ENCODE measurements around the gene SLC39A6.
"Not testable (repeated sequence)": the region's sequence is repeated elsewhere in the genome, so short reads cannot be mapped to it uniquely, and the experiment has no call there.

SLC39A6 gene

DNA sequence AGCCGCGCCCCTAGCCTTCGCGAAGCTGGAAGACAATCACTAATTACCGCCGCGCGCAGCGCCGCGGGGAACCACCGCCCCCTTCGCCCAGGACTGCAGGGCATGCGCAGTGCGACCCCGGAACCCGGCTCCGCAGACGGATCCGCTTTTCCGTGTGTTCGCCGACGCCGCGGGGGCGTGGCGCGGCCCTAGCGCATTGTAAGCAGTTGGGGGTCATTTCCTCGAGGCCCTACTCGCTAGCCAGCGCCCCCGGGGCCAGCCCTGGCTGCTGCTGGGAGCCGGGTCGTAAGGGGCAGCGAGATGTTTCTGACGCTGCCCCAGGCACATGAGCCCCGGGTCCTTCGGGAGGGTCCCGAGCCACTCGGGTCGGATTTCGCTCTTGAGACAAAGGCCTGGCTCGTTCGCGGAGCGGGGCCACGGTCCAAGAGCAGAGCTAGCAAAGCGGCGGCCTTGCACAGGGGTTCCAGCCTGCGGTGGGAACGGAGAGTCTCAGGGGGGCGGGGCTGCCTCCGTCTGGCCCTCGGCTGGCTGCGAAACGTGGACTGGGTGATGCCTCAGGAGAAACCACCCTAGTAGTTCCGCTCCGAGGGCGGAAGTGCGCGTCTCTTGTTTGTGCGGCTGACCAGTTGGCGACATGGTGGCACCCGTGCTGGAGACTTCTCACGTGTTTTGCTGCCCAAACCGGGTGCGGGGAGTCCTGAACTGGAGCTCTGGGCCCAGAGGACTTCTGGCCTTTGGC is at the start of gene SLC39A6, which contains the start of gene ELP2:
Gene SLC39A6, minus strand, starts transcription at position 41 of the 739 bp plus-strand sequence. CDS start 2,333 bp downstream, outside the sequence.
Gene ELP2, plus strand, starts transcription at position 600 of the 739 bp plus-strand sequence. Its CDS starts 35 bp downstream, at position 635.
- peak; percentile 72 to 83 for DNase-seq

GRCh38 chr18:36177913-36178312 is 48.8 kb upstream of the SLC39A6 start:
- no peak for DNase-seq

DNA sequence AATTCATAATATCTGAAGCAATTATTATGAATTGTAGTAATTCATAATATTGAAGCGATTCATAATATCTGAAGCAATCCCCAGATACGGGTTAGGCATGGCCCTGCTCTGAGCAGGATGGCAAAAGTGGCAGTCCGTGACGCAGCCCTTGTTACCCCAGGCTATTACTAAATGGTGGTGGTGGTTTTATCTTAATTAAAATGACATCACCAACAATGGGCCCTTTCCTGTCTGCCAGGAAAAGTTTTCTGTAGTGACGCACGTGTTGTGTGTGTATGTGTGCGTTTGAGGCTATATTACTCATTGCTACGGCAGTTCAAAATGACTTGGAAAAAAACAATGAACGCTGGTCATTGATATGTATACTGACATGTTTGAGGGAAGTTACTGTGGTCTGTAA is 47.6 kb upstream of the SLC39A6 start:
- no peak for DNase-seq

DNA sequence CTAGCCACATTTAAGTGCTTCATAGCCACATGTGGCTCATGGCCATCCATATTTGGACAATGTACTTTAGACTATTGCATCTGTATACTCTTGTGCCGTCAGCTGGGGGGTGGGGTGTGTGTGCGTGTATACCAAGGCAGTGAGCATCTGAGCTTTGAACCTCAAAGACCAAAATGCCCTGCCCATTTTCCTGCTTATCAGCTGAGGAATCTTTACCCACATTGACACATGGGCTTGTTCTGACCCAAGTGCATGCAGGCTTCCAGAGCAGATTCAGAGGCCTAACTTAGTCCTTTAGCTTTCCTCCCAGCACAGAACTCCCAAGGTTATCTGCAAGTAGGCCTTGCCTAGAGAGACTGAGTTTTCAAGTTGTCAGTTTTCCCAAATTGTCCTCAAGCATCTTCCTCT is 47.0 kb upstream of the SLC39A6 start:
- no peak for DNase-seq

DNA sequence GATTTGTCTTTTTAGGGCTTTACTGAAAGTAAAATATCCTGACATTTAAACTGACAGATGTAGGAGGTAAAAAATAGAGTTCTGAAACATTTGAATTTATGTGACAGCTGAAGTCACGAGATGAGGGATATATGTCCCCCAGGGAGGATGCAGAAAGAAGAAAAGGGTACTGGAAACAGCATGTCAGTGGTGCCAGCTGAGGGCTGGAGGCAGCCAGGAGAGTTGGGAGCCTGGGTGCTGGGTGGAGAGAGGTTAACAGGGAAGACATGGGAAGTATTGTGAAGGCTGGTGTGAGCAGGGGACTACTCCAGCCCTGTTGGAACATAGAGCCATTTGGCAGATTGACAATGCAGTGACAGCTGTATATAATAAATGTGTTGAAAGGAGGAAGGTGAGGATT is 46.3 kb upstream of the SLC39A6 start:
- no peak for DNase-seq

DNA sequence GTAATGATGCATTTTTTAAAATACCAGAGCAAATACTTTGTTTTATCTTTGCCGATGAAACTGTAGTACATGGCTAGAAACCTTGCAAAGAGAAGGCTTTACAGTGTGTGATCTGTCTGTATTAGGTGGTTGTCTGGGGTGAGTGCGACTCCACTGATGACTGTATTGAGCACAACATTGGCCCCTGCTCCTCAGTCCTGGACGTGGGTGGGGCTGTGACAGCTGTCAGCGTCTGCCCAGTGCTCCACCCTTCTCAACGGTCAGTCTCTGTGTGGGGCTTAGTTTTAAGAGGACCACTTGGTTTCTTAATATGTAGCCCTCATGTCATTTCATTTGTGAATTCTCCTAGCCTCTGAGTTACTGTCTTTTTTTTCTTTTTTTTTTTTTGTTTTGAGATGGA is 40.8 kb upstream of the SLC39A6 start:
- no peak for DNase-seq

- not testable (repeated sequence) for DNase-seq
These were observed 39.2 kb upstream of the SLC39A6 start for GRCh38 chr18:36168296-36168695.

GRCh38 chr18:36167692-36168218 is 38.6 kb upstream of the SLC39A6 start:
- no peak for DNase-seq

DNA sequence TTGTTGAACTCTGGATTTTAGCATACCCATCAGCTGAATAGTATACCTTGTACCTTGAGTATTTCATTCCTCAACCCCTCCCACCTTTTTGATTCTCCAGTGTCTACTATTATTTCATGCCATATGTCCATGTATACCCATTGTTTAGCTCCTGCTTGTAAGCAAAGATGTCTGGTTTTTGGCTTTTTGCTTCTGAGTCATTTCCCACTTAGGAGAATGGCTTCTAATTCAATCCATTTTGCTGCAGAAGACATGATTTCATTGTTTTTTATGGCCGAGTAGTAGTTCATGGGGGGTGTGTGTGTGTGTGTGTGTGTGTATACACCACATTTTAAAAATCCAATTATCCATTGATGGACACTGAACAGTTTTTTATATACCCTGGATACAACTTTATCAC is 33.8 kb upstream of the SLC39A6 start:
- no peak for DNase-seq

- no peak for DNase-seq
These were observed 31.8 kb upstream of the SLC39A6 start for GRCh38 chr18:36160959-36161371.

DNA sequence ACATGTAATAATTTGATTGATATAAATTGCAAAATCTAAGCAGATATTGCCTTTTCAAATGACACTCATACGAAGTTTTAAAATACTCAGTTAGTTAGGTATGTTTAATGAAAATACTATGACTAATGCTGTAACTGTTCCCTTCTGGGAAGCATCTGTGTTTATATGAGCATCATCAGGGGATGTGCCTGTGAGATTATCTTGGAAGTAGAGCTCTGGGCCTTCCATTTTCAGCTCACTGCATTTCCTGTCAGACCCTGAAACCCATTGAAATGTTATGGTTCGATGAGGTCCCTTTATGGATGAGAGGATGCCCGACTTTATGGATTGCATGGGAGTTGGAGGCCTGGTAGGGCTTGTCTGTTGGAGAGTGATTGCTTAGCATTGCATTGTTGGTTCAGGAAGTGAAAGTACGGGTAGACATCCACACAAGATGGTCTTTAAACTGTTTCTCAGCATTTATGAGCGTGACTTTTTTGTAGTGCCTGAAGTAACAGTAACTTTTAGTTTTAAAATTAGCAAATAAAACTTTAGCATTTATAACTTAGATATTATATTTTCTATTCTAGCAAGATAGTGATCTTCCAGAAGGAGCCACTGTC is 29.2 kb upstream of the SLC39A6 start:
- DNase-seq, result no peak

DNA sequence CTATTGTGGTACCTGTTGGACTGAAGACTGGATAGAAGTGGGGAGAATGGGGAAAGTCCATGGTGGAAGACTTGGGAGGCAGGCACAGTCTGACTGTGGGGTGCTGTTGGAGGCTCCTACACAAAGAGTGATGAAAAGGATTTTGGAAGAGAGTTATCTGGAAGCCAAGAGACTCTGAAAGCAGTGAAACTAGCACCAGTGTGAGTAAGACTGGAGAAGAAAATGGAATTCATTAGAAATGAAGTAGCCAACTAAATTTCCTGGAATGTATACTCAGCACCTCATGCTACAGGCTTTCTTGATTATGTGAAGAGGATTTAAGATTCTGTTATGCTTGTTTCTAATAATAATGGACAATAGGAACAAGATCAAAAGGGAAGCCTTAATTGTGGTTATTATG is 28.3 kb upstream of the SLC39A6 start:
- no peak for DNase-seq

- DNase-seq, result no peak
These were observed 27.0 kb upstream of the SLC39A6 start for GRCh38 chr18:36155851-36156757.

DNA sequence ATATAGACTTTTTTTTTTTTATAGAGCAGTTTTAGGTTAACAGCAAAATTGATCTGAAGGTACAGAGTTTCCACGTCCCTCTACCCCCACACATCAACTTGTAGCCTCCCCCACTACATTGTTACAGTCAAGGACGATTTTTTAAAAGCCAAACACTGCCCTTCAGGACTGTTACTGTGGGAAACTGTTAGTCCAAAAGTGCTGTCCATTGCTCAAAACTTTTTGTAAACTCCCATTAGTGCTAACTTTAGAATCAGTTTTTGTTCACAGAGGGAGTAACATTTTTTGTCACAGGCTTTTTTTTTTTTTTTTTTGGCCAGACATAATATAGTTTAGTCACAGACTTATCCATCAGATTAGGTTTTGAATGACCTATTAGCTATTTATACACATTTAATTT is 24.6 kb upstream of the SLC39A6 start:
- DNase-seq, result no peak

- DNase-seq, result no peak
These were observed 24.1 kb upstream of the SLC39A6 start for GRCh38 chr18:36153203-36153602.

DNA sequence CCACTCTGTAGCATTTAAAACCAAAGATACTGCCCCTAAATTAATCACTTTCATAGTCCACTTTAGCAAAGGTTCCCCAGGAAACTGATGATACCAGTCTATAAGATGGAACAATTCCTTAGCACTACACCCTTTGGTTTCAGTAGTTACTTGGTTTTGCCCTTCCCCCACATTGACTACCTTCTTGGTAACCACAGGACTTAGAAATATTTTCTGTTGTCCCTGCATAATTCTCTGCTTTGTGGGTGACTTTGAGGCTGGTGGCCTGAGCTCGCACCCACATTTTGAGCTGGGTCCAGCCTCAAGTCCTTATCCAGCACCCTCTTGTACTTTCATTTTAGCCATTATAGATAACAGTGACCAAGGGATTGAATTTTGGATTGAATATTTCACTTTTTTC is 23.6 kb upstream of the SLC39A6 start:
- no peak for DNase-seq

DNA sequence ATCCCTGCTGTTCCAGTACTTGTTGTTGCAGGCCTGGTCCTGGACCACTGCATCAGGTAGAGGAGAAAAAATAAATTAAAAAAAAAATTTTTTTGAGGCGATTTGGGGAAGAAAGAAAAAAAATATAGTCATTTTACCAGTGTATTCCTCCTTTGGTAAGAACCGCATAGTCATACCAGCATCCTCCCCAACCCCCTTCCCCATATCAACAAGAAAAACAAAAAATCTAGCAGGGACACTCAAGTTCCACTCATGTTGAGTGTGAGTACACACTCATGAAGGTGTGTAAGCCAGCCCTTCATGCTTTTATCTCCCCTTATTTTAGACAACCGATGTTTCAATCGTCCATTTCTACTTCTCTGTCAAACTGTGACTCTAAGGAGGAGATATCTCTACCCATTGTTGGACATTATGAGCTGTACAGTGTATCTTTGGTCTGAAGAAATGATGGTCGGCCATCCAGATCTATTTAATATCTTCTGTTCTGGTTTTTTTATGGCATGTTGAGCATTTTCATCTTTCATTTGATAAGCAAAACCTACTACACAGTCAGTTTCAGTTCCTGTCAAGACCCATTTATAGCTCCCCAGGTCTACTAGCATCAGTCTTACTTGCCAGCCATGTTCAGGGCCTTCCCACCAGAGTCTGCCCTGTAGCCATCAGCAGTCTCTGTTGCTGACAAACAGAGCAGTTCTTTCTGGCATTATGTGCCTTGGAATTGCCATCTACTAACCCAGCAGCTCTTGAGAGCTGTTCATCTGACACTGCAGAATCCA is 20.6 kb upstream of the SLC39A6 start:
- DNase-seq, result no peak

DNA sequence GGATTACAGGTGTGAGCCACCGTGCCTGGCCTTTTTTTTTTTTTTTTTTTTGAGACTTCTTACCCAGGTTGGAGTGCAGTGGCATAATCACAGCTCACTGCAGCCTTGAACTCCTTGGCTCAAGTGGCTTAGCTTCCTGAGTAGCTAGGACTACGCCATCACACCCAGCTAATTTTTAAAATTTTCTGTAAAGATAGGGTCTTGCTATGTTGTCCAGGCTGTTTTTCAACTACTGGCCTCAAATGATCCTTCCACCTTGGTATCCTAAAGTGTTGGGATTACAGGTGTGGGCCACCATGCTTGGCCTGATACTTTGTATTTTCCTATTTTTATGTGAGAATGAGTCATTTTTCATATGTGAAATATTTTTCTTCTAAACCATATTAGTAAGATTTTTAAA is 14.3 kb upstream of the SLC39A6 start:
- no peak for DNase-seq

DNA sequence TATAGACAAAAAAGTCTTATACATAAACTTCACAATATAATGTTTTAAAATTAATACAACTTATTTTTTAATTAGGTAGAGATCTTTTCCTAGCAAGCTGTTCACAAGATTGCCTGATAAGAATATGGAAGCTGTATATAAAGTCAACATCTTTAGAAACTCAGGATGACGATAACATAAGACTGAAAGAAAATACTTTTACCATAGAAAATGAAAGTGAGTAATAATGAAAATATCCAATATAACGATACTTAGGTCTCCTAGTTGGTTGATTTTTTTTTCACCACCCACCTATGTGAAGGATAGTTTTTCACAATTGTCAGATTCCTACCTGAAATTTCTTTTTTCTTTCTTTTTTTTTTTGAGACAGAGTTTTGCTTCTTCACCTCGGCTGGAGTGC is 13.6 kb upstream of the SLC39A6 start:
- DNase-seq, result no peak

GRCh38 chr18:36141576-36141975 is 12.4 kb upstream of the SLC39A6 start:
- DNase-seq, result no peak

- no peak for DNase-seq
These were observed 10.1 kb upstream of the SLC39A6 start for GRCh38 chr18:36139245-36139644.

GRCh38 chr18:36135264-36135663 is 6.1 kb upstream of the SLC39A6 start:
- DNase-seq, result no peak
